Activated CD4-positive, alpha-beta T cell treated with anti-CD3 and anti-CD28 coated beads, Interleukin-2, amount 10 ng/mL, durations not matched to agents 24 days and 14 days (primary cell): Measurements from ENCODE around the gene MXI1. TPM values are rescaled to one million over a fixed set of nuclear protein-coding genes. Genes with fewer than 3 reads are reported as not detected.

Experiments used
- DNase-seq: peaks from one replicate; pipeline ENCODE4 v3.0.0; 2022
- H3K27ac Mint-ChIP-seq: one replicate; pipeline ENCODE4 v1.8.0; 2022; ENCODE audit warnings: mild to moderate bottlenecking, mixed read lengths
- H3K27me3 Mint-ChIP-seq: one replicate; pipeline ENCODE4 v1.8.0; 2022; ENCODE audit warnings: mixed read lengths
- H3K36me3 Mint-ChIP-seq: one replicate; pipeline ENCODE4 v1.8.0; 2022; ENCODE audit warnings: low read depth, mild to moderate bottlenecking, mixed read lengths
- H3K4me1 Mint-ChIP-seq: one replicate; pipeline ENCODE4 v1.8.0; 2021; ENCODE audit warnings: mixed read lengths
- H3K4me3 Mint-ChIP-seq: one replicate; pipeline ENCODE4 v1.8.0; 2022; ENCODE audit warnings: mild to moderate bottlenecking, moderate library complexity, mixed read lengths
- H3K9me3 Mint-ChIP-seq: one replicate; pipeline ENCODE4 v1.8.0; 2021; ENCODE audit warnings: mixed read lengths
- intact Hi-C: fragments of 100-400 bp; cut with micrococcal nuclease; formaldehyde crosslinking; loops from one replicate; pipeline ENCODE4 v1.15.1; 2023
- total RNA-seq: library from RNA; stranded (reverse); gene quantifications from 2 replicates; pipeline ENCODE4 v1.2.3, GENCODE V29; 2022

Gene MXI1
- total RNA-seq, 1 donor from 2014 or later = 21.8 TPM

- intact Hi-C loops = loop anchor here (5.0 kb wide), 3 partner anchors 198 to 283 kb away; partner anchors contain the start of genes ADD3 and DUSP5
- H3K27ac Mint-ChIP-seq = no peak overlapping the region
- H3K36me3 Mint-ChIP-seq = peaks cover 10% of the 10 kb centered on the region
- H3K9me3 Mint-ChIP-seq = no peaks in the 10 kb centered on the region
- H3K4me3 Mint-ChIP-seq = no peak overlapping the region
- peaks cover 67% of the 10 kb centered on the region for H3K4me1 Mint-ChIP-seq
- DNase-seq = peak; percentile 78
- no peaks in the 10 kb centered on the region for H3K27me3 Mint-ChIP-seq
These were observed 7.0 kb downstream of the MXI1 start for GRCh38 chr10:110214371-110214826.

GRCh38 chr10:110215286-110216170 is 8.1 kb downstream of the MXI1 start:
- Mint-ChIP-seq H3K36me3 (peaks cover 10% of the 10 kb centered on the region), H3K4me3 (no peak overlapping the region), H3K4me1 (peaks cover 75% of the 10 kb centered on the region), H3K27ac (peak overlapping the region; percentile 42), H3K9me3 (no peaks in the 10 kb centered on the region), H3K27me3 (no peaks in the 10 kb centered on the region)
- intact Hi-C loops = no loop called here
- peak; percentile 56 for DNase-seq

- Mint-ChIP-seq H3K27me3 (no peaks in the 10 kb centered on the region), H3K9me3 (no peaks in the 10 kb centered on the region), H3K36me3 (peaks cover 10% of the 10 kb centered on the region), H3K27ac (no peak overlapping the region), H3K4me3 (no peak overlapping the region), H3K4me1 (peaks cover 74% of the 10 kb centered on the region)
- peak; percentile 47 for DNase-seq
- intact Hi-C loops = no loop called here
These were observed 8.8 kb downstream of the MXI1 start for GRCh38 chr10:110216240-110216639.

GRCh38 chr10:110216942-110217661 is 9.7 kb downstream of the MXI1 start:
- peak; percentile 47 for DNase-seq
- peaks cover 73% of the 10 kb centered on the region for H3K4me1 Mint-ChIP-seq
- intact Hi-C loops = no loop called here
- H3K36me3 Mint-ChIP-seq = peaks cover 10% of the 10 kb centered on the region
- H3K4me3 Mint-ChIP-seq = no peak overlapping the region
- H3K9me3 Mint-ChIP-seq = no peaks in the 10 kb centered on the region
- H3K27me3 Mint-ChIP-seq = no peaks in the 10 kb centered on the region
- H3K27ac Mint-ChIP-seq = peak overlapping the region; percentile 60

- Mint-ChIP-seq H3K4me1 (peaks cover 73% of the 10 kb centered on the region), H3K9me3 (no peaks in the 10 kb centered on the region), H3K27me3 (no peaks in the 10 kb centered on the region), H3K27ac (no peak overlapping the region), H3K4me3 (no peak overlapping the region), H3K36me3 (peaks cover 10% of the 10 kb centered on the region)
- DNase-seq = peak; percentile 34
- intact Hi-C loops = no loop called here
These were observed 10.2 kb downstream of the MXI1 start for GRCh38 chr10:110217662-110218008.

GRCh38 chr10:110218632-110219031 is 11.2 kb downstream of the MXI1 start:
- no peaks in the 10 kb centered on the region for H3K27me3 Mint-ChIP-seq
- peak; percentile 66 for DNase-seq
- intact Hi-C loops = no loop called here
- H3K27ac Mint-ChIP-seq = no peak overlapping the region
- peaks cover 70% of the 10 kb centered on the region for H3K4me1 Mint-ChIP-seq
- H3K36me3 Mint-ChIP-seq = peaks cover 6% of the 10 kb centered on the region
- H3K9me3 Mint-ChIP-seq = no peaks in the 10 kb centered on the region
- H3K4me3 Mint-ChIP-seq = no peak overlapping the region

GRCh38 chr10:110219884-110220283 is 12.5 kb downstream of the MXI1 start:
- Mint-ChIP-seq H3K4me1 (peaks cover 68% of the 10 kb centered on the region), H3K27me3 (no peaks in the 10 kb centered on the region), H3K4me3 (no peak overlapping the region), H3K9me3 (no peaks in the 10 kb centered on the region), H3K27ac (no peak overlapping the region), H3K36me3 (peaks cover 6% of the 10 kb centered on the region)
- intact Hi-C loops = loop anchor here (10.0 kb wide), 1 partner anchor 645 kb away; no protein-coding TSS in a partner anchor
- peak; percentile 53 for DNase-seq

- peak; percentile 57 for DNase-seq
- Mint-ChIP-seq H3K4me1 (peaks cover 72% of the 10 kb centered on the region), H3K9me3 (no peaks in the 10 kb centered on the region), H3K27me3 (no peaks in the 10 kb centered on the region), H3K4me3 (no peak overlapping the region), H3K36me3 (peaks cover 6% of the 10 kb centered on the region), H3K27ac (no peak overlapping the region)
- intact Hi-C loops = loop anchor here (10.0 kb wide), 1 partner anchor 644 kb away; no protein-coding TSS in a partner anchor
These were observed 13.0 kb downstream of the MXI1 start for GRCh38 chr10:110220398-110220797.

GRCh38 chr10:110221044-110221720 is 13.8 kb downstream of the MXI1 start:
- H3K4me1 Mint-ChIP-seq = peaks cover 67% of the 10 kb centered on the region
- peak overlapping the region; percentile 69 for H3K4me3 Mint-ChIP-seq
- DNase-seq = peak; percentile 60
- H3K36me3 Mint-ChIP-seq = peaks cover 2% of the 10 kb centered on the region
- intact Hi-C loops = loop anchor here (10.0 kb wide), 1 partner anchor 644 kb away; no protein-coding TSS in a partner anchor
- H3K9me3 Mint-ChIP-seq = no peaks in the 10 kb centered on the region
- no peaks in the 10 kb centered on the region for H3K27me3 Mint-ChIP-seq
- peak overlapping the region; percentile 86 for H3K27ac Mint-ChIP-seq

GRCh38 chr10:110221721-110222261 is 14.4 kb downstream of the MXI1 start:
- peaks cover 66% of the 10 kb centered on the region for H3K4me1 Mint-ChIP-seq

GRCh38 chr10:110222641-110223297 is 15.4 kb downstream of the MXI1 start:
- peak; percentile 57 for DNase-seq
- intact Hi-C loops = loop anchor here (1.0 to 10.0 kb wide), 2 partner anchors 11 to 642 kb away; no protein-coding TSS in a partner anchor
- peaks cover 64% of the 10 kb centered on the region for H3K4me1 Mint-ChIP-seq
- peaks cover 5% of the 10 kb centered on the region for H3K36me3 Mint-ChIP-seq
- H3K9me3 Mint-ChIP-seq = no peaks in the 10 kb centered on the region
- peak overlapping the region; percentile 86 for H3K27ac Mint-ChIP-seq
- H3K27me3 Mint-ChIP-seq = no peaks in the 10 kb centered on the region
- H3K4me3 Mint-ChIP-seq = peak overlapping the region; percentile 69

More at GRCh38 chr10:110221721-110222261, 14.4 kb downstream of the MXI1 start:
- Mint-ChIP-seq H3K4me3 (peak overlapping the region; percentile 69), H3K27me3 (no peaks in the 10 kb centered on the region), H3K9me3 (no peaks in the 10 kb centered on the region), H3K27ac (peak overlapping the region; percentile 86), H3K36me3 (peaks cover 2% of the 10 kb centered on the region)
- intact Hi-C loops = loop anchor here (1.0 to 10.0 kb wide), 2 partner anchors 10 to 643 kb away; no protein-coding TSS in a partner anchor
- peak; percentile 92 for DNase-seq

- Mint-ChIP-seq H3K9me3 (no peaks in the 10 kb centered on the region), H3K27me3 (peaks cover under 1% of the 10 kb centered on the region), H3K4me3 (no peak overlapping the region), H3K4me1 (peaks cover 62% of the 10 kb centered on the region), H3K36me3 (peaks cover 8% of the 10 kb centered on the region), H3K27ac (peak overlapping the region; percentile 69)
- peak; percentile 52 for DNase-seq
- intact Hi-C loops = loop anchor here (10.0 kb wide), 1 partner anchor 641 kb away; no protein-coding TSS in a partner anchor
These were observed 16.0 kb downstream of the MXI1 start for GRCh38 chr10:110223298-110223925.
